ENCODE results near the gene P4HTM.
"Not testable (repeated sequence)": the region's sequence is repeated elsewhere in the genome, so short reads cannot be mapped to it uniquely, and the experiment has no call there.

Gene P4HTM

DNA sequence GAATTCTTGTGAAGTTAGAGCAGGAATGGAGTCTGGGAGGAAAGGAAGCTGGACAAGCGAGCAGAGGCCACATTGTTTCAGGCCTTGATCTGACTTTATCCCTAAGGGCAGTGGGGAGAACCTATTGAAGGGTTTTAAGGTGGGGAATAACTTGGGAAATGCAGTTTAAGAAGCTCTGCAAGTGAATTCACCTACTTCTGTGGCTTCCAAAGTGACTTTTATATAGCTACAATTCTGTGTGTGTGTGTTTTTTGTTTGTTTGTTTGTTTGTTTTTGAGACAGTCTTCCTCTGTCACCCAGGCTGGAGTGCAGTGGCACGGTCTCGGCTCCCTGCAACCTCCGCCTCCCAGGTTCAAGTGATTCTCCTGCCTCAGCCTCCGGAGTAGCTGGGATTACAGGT, 18.6 kb downstream of the P4HTM start:
- DNase-seq (ENCODE audit: low read depth in 2 of 2), result not testable (repeated sequence)

DNA sequence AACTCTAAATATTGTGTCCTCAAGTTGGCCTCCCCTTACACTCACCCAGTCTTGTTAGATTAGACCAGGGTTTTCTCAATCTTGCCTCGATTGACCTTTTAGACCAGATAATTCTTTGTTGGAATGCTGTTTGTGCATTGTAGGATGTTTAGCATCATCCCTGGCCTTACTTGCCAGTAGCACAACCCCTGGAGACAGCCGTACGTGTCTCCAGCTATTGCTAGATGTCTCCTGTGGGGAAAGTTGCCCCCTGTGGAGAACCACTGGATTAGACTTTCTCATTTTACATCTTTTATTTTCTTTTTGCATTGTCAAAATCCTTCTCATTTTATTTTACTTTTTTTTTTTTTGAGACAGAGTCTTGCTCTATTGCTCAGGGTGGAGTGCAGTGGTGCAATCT, 19.4 kb downstream of the P4HTM start:
- DNase-seq (ENCODE audit: low read depth in 2 of 2), result no peak

DNA sequence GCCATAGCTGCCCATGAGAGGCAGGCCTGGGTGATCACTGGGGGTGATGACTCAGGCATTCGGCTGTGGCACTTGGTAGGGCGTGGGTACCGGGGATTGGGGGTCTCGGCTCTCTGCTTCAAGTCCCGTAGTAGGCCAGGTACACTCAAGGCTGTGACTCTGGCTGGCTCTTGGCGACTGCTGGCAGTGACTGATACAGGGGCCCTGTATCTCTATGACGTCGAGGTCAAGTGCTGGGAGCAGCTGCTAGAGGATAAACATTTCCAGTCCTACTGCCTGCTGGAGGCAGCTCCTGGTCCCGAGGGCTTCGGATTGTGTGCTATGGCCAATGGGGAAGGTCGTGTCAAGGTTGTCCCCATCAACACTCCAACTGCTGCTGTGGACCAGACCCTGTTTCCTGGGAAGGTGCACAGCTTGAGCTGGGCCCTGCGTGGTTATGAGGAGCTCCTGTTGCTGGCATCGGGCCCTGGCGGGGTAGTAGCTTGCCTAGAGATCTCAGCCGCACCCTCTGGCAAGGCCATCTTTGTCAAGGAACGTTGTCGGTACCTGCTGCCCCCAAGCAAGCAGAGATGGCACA, 22.5 kb downstream of the P4HTM start:
- no peak for DNase-seq (ENCODE audit: low read depth in 2 of 2)

DNA sequence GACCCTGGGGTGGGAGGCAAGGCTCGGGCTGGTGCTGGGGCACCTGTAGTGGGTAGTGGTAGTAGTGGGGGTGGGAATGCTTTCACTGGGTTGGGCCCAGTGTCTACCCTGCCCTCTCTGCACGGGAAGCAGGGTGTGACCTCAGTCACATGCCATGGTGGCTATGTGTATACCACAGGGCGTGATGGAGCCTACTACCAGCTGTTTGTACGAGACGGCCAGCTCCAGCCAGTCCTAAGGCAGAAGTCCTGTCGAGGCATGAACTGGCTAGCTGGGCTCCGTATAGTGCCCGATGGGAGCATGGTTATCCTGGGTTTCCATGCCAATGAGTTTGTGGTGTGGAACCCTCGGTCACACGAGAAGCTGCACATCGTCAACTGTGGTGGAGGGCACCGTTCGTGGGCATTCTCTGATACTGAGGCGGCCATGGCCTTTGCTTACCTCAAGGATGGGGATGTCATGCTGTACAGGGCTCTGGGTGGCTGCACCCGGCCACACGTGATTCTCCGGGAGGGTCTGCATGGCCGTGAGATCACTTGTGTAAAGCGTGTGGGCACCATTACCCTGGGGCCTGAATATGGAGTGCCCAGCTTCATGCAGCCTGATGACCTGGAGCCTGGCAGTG, 23.2 kb downstream of the P4HTM start:
- DNase-seq (ENCODE audit: low read depth in 2 of 2), result no peak

DNA sequence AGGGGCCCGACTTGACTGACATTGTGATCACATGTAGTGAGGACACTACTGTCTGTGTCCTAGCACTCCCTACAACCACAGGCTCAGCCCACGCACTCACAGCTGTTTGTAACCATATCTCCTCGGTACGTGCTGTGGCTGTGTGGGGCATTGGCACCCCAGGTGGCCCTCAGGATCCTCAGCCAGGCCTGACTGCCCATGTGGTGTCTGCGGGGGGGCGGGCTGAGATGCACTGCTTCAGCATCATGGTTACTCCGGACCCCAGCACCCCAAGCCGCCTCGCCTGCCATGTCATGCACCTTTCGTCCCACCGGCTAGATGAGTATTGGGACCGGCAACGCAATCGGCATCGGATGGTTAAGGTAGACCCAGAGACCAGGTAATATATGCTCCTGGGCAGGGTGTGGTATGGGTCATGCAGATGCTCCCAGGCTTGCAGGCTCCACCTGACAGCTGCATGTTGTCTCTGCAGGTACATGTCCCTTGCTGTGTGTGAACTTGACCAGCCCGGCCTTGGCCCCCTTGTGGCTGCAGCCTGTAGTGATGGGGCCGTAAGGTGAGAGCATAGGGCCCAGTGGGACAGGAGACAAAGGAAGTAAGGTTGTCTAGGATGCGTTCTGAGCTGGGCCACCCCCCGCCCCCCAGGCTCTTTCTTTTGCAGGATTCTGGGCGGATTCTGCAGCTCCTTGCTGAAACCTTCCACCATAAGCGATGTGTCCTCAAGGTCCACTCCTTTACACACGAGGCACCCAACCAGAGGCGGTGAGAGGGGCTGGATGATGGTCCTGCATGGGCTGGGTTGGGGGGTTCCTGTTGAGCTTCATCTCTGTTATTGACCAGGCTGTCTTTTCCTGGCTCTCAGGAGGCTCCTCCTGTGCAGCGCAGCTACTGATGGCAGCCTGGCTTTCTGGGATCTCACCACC, 24.0 kb downstream of the P4HTM start:
- no peak for DNase-seq (ENCODE audit: low read depth in 2 of 2)

DNA sequence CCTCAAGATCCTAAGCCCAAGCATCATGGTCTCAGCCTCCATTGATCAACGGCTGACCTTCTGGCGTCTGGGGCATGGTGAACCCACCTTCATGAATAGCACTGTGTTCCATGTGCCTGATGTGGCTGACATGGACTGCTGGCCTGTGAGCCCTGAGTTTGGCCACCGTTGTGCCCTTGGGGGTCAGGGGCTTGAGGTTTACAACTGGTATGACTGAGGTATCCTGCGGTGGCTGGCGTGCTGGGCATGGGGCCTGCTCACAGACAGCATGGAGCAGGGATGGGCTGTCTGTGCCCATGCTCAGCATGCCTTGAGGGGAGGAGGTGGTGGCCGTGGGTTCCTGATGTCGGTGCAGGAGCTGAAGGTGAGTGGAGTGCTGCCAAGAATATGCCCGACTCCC, 25.0 kb downstream of the P4HTM start:
- DNase-seq (ENCODE audit: low read depth in 2 of 2), result no peak

DNA sequence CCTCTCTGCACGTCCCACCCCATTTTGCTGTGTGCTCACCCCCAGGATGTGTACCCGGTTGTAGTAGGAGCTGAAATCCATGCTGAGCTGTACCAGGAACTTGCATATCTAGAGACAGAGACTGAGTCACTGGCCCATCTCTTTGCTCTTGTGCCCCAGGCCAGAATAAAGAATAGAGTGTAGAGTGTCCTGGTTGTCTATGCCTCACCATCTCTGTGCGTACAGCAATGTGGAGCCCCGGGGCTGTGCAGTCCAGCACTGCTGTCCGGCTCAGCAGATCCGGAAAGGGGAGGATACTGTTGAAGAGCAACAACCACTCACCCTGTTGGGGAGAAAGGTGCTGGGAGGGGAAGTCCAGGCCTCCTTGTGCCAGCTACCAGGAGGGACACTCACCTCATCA, 25.7 kb downstream of the P4HTM start:
- no peak for DNase-seq (ENCODE audit: low read depth in 2 of 2)

DNA sequence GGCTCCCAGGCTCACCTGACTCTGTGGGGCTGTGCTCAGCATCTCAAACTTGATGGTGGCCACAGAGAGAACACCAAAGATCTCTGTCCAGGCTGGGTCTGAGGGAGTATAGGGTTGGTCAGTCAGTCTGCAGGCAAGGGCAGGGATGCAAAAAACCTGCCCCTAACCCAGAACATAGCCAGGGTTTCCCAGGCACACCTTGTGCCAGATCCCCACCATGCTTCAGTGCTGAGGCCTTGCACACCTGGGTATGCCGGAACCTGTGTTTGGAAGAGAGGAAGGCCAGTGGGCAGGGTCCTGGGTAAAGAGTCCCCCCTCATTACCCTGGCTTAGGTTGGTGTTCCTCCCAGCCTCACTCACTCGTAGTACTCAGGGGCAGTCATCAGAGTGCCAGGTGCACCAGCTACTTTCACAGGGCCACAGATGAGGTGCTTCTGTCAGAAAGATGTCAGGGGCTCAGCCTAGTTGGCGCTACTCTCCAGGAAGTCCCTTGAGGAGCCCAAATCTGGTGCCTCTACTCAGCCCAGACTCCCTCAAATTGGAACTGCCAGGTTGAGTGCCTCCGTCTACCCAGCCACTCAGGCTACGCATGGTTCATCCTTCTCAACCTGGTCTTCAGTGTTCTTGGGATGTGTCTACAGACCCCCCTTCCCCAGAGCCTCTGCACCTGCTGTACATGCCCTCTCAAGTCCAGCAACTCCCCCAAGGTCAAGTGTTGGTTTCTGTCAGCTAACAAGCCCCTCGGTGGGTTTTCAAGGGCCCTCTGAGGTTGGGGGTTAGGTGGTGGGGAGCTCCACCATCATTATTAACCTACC, 26.6 kb downstream of the P4HTM start:
- no peak for DNase-seq (ENCODE audit: low read depth in 2 of 2)

DNA sequence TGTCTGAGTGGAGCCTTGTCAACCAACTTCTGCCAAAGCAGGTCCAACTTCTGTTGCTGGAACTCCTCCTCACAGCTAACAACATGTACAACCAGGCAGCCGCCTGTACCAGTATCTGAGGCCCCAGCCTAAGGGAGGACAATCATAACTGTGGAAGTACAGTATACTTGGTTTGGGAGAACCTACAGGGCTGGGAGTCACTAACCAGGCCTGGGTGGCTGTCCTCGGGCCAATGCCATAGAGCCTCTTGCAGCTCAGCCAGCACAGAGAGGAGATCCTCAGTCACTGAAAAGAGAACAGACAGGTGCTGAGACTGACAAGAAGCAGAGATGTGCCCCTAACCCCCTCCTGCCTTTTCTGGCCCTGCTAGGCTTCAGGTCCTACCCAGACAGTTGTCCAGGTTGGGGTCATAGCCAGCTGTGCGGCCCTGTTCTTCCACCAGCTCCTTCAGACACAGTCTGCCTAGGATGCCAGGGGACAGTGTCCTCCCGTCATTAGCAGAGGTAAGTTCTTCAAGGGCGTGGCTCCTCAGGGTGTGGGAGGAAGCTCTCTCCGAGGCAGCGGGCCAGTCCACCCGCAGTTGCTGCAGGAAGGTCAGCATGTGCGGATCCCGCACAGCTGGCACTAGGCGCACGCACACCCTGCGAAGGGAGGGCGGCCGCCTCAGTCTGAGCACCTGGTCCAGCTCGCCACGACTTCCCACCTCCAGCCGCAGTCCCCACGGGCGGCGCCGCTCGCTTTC, 27.4 kb downstream of the P4HTM start:
- DNase-seq (ENCODE audit: low read depth in 2 of 2), result no peak

DNA sequence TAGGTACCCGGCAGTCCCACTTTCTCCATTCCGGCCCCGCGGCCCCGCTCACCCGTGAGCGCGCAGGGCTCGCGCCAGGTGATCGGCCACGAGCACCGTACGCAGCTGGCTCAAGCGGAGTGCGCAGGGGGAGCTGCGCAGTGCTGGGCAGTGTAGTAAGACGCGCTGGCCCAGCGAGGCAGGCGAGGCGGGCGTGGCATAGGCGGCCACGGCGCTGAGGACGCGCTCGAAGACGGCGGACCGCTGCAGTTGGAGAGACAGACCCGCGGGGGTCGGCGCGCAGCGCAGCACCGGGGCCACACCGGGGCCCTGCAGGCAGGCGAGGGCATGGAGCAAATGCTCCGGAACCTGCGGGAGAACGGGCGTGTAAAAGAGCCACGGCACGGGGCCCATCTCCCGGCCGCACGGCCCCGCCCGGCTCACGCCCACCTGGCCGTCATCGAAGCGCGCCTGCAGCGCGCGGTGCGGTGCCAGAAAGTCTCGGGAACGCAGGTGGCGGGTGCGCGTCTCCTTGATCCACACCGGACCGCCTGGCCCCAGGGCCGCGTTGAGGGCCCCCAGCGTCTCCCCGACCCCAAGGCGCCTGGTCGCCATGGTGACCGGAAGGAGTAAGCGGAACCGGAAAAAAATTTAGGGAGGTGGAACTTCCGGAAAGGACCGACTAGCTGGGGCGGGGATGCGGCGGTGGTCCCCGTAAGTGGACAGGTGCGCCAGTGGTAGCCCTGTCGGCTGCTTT, 28.1 kb downstream of the P4HTM start, which contains the start of gene DALRD3:
TSS of gene DALRD3 (minus strand) at position 610 of the 736 bp plus-strand sequence. CDS start at position 594, 16 bp downstream.
- peak in 1 of 2 donors; percentile 53 for DNase-seq (ENCODE audit: low read depth in 2 of 2)

DNA sequence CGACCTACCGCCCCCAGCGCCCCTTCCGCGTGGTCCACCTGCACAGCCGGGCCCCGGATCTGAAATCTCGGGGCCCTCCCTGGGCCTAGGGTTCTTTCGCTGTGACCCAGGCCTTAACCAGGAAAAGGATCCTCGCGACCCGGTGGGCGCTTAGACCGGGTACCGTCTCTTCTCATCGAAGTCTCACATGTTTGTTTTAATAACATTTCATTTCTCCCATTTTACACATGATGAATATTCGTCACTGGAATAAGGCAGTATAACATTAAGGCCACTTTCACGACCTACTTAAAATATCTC, 28.6 kb downstream of the P4HTM start:
- DNase-seq (ENCODE audit: low read depth in 2 of 2), result no peak

DNA sequence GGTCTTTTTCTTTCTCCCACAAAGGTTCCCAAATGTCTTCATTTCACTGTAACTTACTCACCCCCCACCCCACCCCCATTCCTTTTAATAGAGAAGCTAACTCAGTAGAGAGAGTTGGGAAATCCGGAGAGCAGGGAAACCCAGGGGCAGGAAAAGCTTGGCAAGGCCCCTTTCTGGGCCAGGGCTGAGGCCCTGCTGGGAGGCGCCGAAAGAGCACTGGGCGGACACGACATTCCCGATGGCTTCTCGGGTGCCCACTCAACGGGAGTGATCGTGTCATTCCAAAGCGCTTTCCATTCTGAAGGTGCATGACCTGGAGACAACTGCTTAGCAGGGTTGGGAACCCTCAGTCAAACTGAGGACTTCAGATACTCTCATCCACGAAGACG, 29.9 kb downstream of the P4HTM start:
- DNase-seq (ENCODE audit: low read depth in 2 of 2), result no peak

DNA sequence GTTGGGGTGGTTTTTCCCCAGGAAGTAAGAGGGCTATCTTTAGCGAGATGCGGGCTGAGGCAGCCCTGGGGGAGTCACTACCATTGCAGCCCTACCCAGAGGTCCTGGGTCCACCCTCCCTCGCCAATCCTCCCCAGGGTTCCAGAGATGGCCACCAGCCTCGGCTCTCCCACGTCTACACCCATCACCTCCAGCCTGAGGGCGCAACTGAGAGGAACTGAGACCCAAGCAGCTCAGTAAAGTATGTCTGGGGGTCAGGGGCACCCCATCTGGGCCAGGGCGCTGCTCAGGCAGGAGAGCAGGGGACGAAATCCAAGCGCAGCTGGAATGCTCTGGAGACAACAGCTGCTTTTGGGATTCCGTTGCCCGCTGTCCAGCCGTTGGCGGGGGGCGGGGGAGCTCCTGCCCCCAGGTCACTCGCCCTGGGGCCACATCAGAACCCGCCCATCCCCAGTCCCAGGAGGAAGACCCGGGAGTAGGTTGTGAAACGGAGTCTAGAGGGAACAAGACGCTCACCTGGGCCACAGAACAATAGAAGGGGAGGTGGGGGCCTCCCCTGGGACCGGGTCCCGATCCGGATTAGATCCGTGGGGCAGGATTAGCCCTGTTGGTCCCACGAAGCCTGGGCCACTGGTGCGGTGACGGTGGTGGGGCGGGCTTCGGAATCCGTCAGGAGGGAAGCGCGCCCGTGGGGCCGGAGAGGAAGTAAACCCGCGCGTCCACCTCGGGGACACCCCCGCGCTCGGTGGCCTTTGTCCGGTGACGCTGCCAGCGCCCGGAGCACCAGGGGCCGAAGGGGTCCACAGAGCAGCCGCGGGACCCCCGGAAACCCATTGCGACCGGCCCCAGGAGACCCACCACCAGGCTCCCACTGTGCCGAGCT, 30.5 kb downstream of the P4HTM start:
- DNase-seq (ENCODE audit: low read depth in 2 of 2), result no peak

DNA sequence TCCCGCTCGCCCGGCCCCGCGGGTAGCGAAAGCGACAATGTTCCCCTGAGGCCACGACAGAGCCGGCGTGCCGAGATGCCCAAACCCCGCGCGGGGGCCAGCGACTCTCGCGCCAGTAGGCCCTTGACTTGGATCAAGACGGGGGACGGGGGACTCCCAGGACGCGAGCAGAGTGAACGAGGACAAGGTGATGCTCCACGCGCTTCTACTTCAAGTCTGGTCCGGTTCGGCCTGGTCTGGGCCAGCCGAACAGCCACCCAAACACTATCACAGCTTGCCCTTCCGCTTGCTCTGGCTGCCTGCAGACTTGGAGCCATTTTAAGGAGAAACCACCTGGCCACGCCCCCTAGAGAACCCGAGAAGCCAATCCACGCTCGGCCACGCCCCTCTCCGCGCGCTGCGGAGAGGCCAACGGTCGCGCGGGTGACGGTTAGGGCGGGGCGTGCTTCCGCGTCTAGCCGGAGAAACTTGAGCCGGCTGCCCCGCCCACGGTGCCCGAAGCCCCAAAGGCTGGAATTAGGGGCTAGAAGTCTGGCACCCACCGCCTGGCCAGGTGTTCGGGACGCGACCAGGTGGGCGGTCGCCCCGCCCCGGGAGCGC, 31.3 kb downstream of the P4HTM start:
- DNase-seq (ENCODE audit: low read depth in 2 of 2), result peak; percentile 97 to 99

DNA sequence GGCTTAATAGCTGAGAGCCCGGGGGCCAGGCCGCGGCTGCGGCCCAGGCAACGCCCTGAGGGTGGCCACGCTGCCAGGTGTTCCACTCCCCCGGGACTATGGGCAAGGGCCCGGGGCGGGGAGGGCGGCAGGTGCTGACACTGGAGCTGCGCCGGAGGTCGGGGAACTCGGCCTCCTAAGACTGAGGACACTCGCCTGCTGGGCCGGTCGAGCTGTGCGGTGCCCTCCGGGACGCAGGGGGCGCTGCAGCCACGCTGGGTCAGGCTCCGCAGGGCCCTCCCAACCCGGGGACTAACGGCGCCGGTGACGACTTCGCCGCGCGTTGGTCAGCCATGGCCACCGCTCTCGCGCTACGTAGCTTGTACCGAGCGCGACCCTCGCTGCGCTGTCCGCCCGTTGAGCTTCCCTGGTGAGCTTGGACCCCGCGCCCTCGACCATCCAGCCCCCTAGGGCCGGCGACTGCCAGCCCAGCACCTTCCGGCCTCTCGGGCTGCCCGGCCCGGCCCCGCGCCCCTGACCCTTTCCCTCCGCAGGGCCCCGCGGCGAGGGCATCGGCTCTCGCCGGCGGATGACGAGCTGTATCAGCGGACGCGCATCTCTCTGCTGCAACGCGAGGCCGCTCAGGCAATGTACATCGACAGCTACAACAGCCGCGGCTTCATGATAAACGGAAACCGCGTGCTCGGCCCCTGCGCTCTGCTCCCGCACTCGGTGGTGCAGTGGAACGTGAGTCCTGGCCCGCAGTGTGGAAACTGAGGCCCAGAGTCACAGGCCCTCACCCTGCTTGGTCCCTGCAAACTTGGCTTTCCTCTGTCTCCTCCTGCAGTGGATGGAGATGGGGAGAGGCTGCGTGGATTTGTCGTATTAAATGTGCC, 32.0 kb downstream of the P4HTM start, which contains the start of gene NDUFAF3:
TSS of gene NDUFAF3 (plus strand) at position 309 of the 875 bp plus-strand sequence. CDS start at position 333, 24 bp downstream.
- peak; percentile 86 to 90 for DNase-seq (ENCODE audit: low read depth in 2 of 2)

DNA sequence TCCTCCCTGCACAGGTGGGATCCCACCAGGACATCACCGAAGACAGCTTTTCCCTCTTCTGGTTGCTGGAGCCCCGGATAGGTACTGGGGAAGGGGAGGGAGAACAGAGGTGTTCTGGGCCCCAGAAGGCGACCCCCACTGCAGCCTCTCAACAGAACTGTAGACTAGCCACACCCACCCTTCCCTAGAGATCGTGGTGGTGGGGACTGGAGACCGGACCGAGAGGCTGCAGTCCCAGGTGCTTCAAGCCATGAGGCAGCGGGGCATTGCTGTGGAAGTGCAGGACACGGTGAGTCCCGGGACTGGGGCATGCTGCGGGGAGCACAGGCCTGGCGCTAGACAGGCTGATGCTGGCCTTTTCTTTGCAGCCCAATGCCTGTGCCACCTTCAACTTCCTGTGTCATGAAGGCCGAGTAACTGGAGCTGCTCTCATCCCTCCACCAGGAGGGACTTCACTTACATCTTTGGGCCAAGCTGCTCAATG, 32.7 kb downstream of the P4HTM start:
- no peak for DNase-seq (ENCODE audit: low read depth in 2 of 2)

DNA sequence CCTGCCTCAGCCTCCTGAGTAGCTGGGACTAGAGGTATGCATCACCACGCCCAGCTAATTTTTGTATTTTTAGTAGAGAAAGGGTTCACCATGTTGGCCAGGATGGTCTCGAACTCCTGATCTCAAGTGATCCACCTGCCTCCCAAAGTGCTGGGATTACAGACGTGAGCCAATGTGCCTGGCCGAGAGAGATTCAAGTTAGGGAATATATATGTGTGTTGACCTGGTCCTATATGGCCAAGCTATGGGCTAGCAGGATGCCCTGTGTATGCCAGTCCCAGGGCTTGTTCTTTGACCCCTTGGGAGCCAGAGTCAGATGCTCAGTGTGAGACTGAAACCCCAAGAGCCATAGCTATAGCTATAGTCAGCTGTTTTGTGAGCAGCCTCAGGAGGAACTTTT, 33.7 kb downstream of the P4HTM start:
- DNase-seq (ENCODE audit: low read depth in 2 of 2), result no peak

DNA sequence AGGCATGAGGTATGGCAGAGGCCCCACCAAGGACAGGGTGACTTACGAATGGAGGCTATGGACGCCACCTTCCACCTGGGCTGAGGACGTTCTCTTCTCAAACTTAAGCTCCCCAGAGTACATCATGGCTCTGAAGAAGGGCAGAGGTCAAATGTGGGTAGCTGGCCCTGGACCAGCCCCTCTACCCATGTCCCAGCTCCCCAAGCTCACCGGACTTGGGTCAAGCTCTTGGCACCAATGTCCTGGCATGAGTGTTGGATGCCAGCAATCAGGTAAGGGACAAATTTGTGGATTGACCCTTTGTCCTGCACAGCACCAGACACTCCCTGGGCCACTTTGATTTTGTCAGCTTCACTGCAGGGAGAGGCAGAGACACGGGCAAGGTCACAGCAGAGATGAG, 34.4 kb downstream of the P4HTM start:
- DNase-seq (ENCODE audit: low read depth in 2 of 2), result no peak

Data from stimulated activated CD4-positive, alpha-beta T cell treated with anti-CD3 and anti-CD28 coated beads, Interleukin-1b, Interleukin-23, amount 100 ng/mL, for 4 hours (primary cell).